OCI-LY3 (cell line): Measurements from ENCODE around the gene NR6A1.

Source experiments
- CTCF ChIP-seq: fragments of 200-600, 300-600 bp; sonication (generic); IDR thresholded peaks from 2 replicates; pipeline ENCODE4 v1.5.1; 2014; ENCODE audit warnings: antibody characterized with exemption, low read length, low read depth
- EZH2phosphoT487 ChIP-seq: fragments of 200-600 bp; shearing (Covaris generic); IDR thresholded peaks from 2 replicates; pipeline ENCODE4 v1.6.1; 2018; ENCODE audit warnings: antibody characterized with exemption, mixed run types, low read depth

DNA sequence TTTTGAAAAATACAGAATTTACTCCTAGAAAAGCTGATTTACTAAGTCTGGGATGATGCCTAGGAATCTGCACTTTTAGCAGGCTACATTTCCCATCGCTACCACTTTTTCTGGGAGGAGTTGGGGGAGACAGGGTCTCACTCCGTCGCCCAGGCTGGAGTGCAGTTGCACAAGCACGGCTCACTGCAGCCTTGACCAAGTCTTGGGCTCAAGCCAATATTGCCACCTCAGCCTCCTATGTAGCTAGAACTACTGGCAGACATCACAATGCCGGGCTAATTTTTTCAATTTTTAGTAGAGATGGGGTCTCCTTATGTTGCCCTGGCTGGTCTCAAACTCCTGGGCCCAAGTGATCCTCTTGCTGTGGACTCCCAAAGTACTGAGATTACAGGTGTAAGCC is 85.9 kb downstream of the NR6A1 start:
- TF ChIP-seq CTCF: no peak
- no peak for TF ChIP-seq EZH2phosphoT487
